GM18499 (cell line): ENCODE data around the gene CDK14.
A peak's percentile ranks its signal among the peaks of the same experiment; 100 is the strongest.
"Not testable (repeated sequence)": the region's sequence is repeated elsewhere in the genome, so short reads cannot be mapped to it uniquely, and the experiment has no call there.

Source experiments
- ATAC-seq: cut with Tn5 transposase; IDR thresholded peaks from one replicate; pipeline ENCODE4 v1.9.1; 2021; ENCODE audit warnings: moderate number of reproducible peaks; ENCODE audit not compliant: insufficient read depth, unreplicated experiment

Gene CDK14

DNA sequence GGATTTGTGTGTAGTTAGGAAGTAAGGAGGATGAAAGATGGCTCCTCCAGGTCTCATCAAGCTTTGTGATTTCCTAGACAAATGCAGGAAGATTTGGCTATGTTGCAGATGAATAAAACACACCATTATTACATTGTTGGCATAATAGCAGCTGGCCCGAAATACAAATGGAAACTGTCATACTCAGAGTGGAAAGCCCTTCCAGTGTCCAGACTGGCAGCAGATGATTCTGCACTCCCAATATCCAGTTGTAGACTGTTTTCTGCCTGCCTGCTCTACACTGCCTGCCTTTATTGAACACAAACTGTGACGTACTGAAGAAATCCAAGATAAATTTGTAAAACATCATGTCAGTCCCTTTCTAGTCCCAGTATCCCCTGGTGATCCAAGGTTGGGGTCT lies 568.4 kb downstream of the CDK14 start:
- no peak for ATAC-seq

DNA sequence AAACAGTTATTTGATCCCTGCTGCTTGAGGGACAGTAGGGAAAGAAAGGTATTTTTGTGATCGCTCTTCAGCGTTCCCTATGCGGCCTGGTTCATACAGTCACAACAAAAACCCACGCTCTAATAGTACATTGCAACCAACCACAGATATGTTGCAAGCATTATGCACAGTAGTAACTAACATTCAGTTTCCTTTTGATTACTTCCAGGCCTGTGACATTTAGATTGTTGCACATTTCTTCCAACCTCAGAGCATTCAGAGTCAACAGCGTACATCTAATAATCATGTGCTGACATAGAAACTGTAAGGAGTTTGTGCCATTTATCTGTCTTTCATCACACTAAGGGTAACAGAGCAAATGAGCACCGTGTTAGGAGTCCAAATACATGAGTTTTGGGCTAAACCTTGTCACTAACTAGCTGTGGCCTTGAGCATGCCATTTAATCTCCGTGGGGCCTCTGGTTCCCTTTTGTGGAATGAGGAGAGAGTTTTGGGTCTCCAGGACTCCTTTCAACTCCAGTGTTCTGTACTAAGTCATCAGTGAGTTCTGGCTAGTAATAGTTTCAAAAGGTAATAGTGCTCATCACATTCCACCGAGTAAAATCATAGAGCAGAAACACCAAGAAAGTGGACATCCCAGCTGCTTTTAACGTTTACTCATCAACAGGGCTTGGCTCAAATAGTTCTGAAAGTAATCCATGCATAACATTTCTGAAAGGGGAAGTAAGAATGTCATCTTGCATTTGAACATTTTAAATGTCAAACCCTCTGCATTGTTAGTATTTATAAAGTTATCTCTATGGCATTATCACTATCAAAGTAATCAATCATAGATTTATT lies 569.1 kb downstream of the CDK14 start:
- peak; percentile 86 for ATAC-seq

DNA sequence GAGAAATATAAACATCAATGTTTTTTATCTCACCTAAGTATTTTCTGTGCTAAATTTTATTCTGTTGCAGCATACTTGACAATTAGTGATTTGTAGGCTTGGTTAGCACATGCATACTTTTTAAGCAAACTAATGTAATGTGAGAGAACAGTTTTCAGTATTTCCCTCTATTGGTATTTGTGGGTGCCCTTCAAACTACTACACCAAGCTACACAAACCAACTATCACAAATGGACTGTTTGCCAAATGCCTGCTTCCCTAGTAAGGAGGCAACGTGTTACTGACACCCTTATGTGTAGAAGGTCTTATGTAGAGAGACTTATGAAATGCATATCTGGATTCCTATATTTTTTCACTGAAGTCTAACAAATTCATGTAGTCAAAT lies 569.7 kb downstream of the CDK14 start:
- ATAC-seq, result peak; percentile 30

DNA sequence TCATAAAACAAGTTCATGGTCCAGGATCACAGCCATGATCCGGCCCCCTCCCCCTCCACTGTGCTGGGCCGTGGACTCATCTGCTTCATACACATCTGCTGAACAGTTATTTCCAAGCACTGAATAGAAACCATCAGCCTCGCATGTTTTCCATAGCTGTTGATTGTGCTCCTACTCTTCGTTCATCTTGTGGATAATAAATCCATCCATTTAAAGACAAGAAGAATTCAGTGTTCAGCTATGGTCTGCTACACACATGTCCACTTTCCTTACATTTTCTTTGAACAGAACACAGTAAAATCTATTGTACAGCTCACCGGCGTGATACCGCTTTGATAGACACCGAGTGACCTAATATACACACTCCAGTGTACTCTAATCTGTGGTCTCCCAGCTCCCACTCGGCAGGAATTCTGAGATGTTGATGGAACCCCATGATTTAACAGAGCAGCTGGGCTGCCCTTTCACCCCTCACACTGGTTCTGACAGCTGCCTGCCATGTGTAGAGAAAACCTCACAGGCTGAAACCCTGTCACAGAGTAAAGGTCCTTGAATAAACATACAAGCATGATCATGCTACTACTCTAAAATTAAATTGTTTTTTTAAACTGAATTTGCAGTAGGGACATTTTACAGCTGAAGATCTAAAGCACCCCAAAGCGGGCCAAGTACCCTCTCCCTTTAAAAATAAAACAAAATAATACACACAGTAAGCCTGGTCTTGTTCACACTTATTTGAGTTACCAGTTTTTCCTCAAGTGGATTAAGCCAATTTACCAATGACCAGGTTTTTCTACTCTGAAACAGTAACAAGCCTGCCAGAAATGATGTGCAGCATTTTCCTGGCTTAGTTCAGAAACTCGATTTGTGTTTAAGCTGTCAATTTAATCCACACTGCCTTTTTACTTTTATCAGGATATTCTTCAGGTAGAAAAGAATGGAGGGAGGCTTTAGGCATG lies 573.0 kb downstream of the CDK14 start:
- no peak for ATAC-seq

DNA sequence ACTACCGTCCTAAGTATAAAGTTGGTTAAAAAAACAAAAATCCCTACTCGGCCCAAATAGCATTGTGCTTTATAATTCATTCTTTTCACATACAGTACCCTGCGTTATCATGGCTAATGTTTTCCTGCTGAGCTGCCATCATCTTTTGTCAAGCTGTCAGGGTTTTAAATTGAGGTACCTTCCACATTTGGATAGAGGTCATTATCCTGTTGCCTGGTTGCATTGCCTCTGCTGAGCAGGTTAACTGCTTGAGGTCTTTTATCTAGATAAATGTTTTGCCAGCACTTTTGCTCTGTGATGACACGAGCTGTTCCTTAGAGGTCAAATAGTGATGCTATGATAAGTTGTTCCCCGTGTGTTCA lies 573.7 kb downstream of the CDK14 start:
- ATAC-seq, result no peak

DNA sequence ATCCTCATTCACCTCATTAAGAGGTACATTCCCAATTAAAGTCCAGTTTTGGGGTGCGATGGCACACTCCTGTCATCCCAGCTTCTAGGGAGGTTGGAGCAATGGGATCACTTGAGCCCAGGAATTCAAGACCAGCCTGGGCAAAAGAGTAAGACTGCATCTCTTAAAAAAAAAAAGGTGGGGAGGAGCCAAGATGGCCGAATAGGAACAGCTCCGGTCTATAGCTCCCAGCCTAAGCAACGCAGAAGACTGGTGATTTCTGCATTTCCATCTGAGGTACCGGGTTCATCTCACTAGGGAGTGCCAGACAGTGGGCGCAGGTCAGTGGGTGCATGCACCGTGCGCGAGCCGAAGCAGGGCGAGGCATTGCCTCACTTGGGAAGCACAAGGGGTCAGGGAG lies 577.1 kb downstream of the CDK14 start:
- not testable (repeated sequence) for ATAC-seq

DNA sequence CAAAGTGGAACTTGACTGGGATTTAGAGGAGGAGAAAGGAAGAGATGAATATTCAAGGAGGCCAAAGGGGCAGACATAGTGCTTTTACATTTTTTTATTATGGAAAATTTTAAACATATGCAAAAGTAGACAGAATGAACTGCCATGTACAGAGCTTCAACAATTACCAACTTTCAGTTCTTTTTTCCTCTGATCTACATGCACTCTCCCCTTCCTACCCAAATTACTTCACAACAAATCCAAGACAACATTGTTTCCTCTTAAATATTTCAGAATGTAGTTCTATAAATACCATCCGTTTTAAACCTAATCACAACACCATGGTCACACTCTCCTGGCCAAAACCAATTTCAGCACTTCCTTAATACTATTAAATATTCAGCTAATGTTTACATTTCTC lies 584.6 kb downstream of the CDK14 start:
- ATAC-seq, result no peak

DNA sequence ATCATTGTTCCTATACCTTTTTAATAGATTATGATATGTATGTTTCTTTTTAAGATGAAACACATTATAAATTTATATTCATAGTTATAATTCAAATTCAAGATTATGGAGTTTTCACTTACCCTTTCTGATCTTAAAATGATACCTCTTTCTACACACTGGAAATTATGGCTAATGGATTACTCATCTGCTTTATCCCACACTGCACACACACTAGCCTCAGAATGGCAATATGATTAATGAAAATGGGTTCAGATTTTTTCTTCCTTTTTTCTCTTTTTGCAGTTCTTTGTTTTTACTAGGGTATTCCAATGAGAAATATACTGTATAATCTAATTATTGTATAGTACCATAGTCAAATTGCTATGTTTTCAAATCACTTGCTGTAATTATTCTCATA lies 585.8 kb downstream of the CDK14 start:
- no peak for ATAC-seq

DNA sequence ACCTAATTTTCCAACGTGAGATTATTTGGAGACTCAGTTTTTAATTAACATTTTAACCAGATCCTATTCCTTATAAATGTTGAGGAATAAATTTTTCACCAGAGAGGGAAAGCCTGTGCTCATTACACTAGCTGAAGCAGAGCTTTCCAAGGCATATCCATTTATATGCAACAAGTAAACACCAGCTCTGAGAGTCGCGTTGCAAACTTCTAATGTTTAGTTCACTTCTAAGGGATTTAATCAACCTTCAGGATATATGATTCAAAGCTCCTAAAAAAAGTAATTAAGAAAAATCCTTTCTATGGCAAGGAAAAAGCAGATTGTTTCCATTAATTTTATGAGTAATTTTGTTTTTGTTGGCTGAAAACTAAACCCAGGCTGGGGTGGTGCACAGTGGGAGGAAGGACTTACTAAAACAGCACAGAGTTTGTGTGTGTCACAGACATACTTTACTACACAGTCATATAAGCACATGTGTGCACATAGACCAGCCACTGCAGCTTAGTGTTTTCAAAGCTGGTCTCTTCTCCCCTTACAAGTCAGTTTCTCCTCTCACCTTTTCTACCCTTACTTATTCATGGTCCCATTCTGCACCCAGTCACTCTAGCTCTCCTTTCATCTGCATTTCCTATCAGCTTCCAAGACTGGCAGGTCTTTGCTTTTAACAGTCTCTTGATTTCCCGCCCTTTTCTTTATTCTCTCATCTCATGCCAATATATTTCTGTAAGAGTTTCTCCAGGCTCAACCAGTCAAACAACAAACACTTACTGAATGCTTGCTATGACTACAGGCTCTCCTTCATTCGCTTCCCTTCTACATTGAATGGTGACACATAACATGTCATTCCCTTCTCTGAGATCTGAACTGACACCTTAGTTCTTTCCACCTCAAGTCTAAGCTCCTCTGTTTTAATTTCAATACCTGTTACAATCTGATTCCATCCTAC lies 587.0 kb downstream of the CDK14 start:
- ATAC-seq, result no peak

DNA sequence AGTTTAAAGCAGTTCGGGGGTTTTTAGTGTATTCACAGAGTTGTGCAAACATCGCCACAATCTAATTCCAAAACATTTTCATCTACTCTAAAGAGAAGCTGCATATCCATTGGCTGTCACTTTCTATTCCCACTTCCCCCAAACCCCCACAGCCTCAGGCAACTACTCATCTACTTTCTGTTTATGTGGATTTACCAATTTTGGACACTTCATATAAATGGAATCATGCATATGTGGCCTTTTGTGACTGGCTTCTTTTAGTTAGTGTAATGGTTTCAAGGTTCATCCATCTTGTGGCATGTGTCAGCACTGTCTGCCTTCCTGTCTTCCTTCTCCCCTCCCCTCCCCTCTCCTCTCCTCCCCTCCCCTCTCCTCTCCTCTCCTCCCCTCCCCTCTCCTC lies 589.6 kb downstream of the CDK14 start:
- ATAC-seq, result no peak

DNA sequence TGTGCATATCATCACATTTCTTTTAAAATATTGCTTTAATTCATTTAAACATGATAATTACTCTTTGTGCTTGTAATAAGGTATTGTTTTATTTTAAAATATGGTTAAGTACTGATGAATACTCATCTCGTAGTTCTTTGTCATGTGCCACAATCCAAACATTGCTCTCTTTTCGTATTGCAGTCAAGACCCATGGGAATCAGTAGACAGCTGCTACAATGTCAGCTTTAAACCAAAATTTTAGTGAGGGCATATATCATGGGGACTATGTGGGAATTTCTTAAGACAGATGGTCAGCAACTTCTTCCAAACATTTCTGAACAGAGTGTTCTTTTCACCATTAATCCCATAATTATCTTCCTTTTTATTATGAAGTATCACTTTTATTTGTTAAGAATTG lies 590.9 kb downstream of the CDK14 start:
- ATAC-seq, result no peak

DNA sequence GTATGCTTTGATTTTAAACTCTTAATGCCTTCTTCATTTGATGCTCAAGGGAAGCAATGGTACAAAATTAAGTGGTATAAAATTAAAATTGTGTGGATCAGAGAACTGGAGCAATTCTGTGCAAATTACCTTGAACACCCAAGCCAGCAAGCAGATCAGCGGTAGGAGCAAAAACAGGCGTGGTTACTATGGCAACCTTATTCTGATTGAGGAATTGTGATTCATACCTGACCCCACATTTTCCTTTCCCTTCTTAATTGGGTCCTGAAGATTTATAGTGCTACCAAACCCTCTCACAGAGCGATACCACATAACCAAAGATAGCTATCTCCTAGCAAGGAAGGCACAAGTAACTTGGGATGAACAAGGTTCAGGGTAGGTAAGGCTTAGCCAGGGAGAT lies 595.6 kb downstream of the CDK14 start:
- no peak for ATAC-seq

DNA sequence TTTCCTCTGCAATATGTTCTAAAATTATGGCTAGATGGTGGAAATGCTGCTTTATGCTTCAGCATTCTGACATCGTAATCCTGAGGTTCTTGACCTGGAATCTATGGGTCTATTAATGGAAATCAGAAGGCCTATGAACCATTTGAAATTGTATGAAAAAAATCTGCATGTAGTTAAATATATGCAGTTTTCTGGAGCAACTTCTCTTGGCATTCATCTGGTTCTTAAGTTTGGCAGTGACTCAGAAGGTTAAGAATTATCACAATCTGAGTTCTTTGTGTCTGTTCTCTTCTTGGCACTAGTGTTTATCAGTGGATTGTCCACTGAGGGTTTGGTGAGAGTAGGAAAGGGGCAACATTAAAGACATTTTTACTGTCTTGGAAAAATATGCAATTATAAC lies 597.0 kb downstream of the CDK14 start:
- no peak for ATAC-seq

DNA sequence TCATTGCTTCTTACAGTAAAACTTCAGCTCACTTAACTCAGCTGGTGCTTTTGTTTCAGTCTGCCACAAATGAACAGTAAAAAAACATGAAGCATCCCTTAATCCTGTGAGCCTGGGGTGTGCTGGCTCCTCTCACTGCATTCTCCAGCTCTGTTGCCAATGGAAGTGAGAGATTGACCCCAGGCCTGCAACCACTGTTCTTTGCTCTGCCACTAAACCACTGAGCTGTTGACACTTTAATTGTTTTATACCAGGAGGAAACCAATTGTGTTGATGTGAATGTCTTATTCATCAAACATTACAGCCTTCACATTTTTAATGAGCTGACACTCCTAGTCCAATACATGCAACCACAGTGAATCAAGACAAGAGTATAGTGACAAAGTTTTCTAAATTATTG lies 598.7 kb downstream of the CDK14 start:
- no peak for ATAC-seq

DNA sequence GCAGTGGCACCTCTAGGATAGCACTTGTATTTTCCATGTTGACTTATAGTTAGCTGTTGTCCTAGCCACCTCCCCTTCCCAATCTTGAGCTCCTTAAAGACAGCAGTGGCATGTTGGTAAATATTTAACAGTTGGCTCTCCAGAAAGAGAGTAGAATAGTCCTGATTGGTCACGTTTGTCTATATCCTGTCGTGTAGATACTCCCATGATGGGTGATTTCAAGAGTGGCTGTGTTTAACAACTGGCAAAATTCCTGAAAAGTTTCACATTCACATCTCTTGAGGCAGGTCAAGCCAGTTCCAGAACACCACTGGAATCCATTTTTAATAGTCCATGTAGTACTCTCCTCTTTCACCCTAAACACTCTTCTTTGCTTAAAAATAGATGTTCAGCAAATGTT lies 599.9 kb downstream of the CDK14 start:
- ATAC-seq, result no peak

DNA sequence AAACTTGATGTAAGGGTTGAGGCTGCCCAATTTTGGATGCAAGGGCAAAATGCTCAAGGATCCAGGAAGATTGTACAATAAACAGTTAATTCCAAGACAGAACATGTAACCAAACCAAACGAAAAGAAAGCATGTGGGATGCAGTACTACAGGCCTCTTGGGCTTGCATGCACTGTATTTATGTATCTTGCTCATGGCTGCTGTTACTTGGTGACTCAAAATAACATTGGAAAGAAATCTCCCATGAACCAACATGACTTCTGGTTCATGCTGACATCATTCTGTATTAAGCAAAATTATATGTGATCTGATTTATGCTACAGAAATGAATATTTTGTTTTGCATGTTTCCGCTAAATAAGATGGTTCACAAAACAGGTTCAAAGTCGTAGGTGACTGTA lies 602.2 kb downstream of the CDK14 start:
- no peak for ATAC-seq

DNA sequence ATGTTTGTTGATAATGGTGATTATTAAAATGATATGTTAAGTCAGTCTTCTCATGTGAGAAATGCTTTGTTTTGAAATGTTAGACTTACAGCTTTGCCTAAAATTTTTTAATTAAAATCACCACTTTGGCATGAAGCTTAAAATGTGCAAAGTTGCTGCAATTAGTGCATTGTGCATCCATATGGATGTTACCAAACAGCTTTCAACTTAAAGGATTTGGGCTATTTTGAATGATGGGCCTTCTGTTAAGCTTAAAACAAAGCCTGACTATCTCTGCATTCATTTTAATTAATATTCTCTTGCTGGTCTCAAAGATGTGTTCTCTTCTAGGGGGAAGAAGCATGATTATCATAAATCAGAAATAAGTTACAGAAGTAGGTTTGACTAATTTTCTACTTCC lies 603.5 kb downstream of the CDK14 start:
- ATAC-seq, result no peak

DNA sequence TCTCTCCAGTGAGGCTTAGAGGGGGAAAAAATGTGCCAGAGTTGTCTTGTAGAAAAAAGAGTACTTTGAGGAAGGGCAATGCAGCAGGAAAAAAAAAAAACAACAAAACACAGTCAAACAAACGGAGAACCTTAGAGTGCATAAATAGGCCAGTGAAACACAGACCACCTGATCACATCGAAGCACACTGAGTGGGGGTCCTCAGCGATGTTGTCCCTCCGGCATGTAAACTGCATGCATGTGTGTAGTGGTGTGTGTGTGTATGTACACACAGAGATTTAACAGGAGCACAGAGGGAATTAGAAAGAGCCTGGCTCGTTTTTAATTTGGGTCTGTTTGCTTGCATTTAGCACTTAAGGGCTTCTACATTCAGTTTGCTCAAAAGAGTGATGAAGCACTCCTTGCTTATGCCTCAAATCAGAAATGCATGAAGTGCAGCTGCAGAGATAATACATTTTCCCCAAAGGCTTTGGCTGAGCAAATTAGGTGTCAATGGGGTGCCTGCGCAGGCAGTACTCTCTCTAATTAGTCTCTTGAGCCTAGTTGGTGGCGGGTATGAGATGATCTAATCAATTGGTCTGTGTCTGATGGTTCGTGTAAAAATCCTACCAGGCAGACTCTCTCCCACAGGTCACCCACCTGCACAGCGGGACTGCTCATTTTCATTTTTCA lies 605.5 kb downstream of the CDK14 start:
- ATAC-seq, result no peak

DNA sequence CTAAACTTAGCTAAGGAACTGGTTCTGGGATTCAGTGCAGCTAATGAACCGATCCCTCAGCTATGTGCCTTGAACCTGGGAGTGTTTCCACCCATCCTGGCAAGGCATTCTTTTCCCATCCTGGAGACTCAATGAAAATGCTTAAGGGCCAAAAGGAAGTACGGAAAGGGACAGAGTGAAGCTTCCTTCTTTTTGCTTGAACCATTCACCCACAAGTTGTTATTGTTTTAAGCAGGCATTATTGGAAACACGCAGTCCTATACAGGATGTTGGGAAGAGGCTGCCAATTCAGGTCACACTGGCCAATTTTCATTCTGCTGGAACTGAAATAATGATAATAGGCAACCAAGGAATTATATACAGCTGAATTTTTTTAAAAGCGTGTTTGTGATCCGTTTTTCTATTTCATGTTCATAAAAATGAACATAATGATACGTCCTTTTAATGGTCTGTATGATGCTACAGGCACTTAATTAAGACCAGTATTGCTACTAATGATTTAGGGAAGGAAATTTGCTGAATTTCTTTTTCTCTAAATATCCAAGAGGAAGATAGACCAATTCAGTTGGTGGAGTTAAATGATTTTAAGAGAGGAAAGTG lies 610.3 kb downstream of the CDK14 start:
- ATAC-seq, result no peak

DNA sequence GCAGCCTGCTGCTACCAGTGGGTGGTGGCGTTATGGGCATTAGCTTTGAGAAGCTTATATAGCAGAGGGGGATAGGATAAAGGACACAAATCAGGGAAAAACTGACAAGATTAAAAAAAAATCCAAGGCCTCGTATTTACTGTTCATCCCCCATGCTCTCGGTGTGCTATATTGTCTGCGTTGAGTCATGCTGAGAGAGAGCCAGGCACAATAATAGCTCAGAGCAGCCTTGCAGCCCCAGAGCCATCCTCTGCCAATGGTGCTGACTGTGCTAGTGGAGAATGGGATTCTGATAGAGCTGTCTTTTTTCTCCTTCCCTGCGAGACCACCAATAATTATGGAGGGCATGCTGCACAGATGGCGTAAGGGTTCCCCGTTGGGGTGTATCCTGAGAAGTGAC lies 616.5 kb downstream of the CDK14 start:
- ATAC-seq, result no peak
